ENCODE results near the gene NAGLU. TPM values are rescaled to one million over a fixed set of nuclear protein-coding genes. Genes with fewer than 3 reads are reported as not detected.

NAGLU gene
- total and polyA plus RNA-seq, 2 of the 13 experiments (the other 11 are each of a cell fraction or from before 2014, with no cell fraction given), result 28.2 to 40.1 TPM

- TF ChIP-seq TBL1XR1 (IDR thresholded peaks at IDR 0.05; ENCODE audit: borderline replicate concordance, low read length, partially characterized antibody) (no peak), ZBTB40 (IDR thresholded peaks at IDR 0.05) (no peak), ZBTB40 (CRISPR knock-in tag; IDR thresholded peaks at IDR 0.05) (peak; percentile 41; the same call in 1 of the 2 replicates), NCOA2 (CRISPR knock-in tag; IDR thresholded peaks at IDR 0.05) (no peak; the same call in 1 of the 2 replicates), PLSCR1 (CRISPR knock-in tag; IDR thresholded peaks at IDR 0.05; ENCODE audit: borderline replicate concordance) (0 out of 2 replicates have a peak, but pooled peaks have one; percentile 65), ZC3H13 (CRISPR knock-in tag; IDR thresholded peaks at IDR 0.05) (peak; percentile 70; the same call in 1 of the 2 replicates), YEATS4 (CRISPR knock-in tag; IDR thresholded peaks at IDR 0.05; ENCODE audit: borderline replicate concordance) (peak; percentile 15; the same call in 1 of the 2 replicates), THAP8 (CRISPR knock-in tag; IDR thresholded peaks at IDR 0.05; ENCODE audit: borderline replicate concordance) (peak; percentile 23; the same call in 1 of the 2 replicates), CREM (IDR thresholded peaks at IDR 0.05) (no peak), CREM (CRISPR knock-in tag; IDR thresholded peaks at IDR 0.05) (no peak), RXRA (CRISPR knock-in tag; IDR thresholded peaks at IDR 0.05) (no peak; the same call in 1 of the 2 replicates), ZFP1 (CRISPR knock-in tag; IDR thresholded peaks at IDR 0.05) (0 out of 2 replicates have a peak, but pooled peaks have one; percentile 11), YY1 (IDR thresholded peaks at IDR 0.05; ENCODE audit: insufficient read depth, insufficient replicate concordance, low read depth, low read length) (peak; percentile 42), KAT7 (CRISPR knock-in tag; IDR thresholded peaks at IDR 0.05; ENCODE audit: borderline replicate concordance) (peak; percentile 19; the same call in 1 of the 2 replicates), NFE2L1 (CRISPR knock-in tag; IDR thresholded peaks at IDR 0.05; ENCODE audit: borderline replicate concordance) (peak; percentile 77)
- TF ChIP-seq, protein P1, sequence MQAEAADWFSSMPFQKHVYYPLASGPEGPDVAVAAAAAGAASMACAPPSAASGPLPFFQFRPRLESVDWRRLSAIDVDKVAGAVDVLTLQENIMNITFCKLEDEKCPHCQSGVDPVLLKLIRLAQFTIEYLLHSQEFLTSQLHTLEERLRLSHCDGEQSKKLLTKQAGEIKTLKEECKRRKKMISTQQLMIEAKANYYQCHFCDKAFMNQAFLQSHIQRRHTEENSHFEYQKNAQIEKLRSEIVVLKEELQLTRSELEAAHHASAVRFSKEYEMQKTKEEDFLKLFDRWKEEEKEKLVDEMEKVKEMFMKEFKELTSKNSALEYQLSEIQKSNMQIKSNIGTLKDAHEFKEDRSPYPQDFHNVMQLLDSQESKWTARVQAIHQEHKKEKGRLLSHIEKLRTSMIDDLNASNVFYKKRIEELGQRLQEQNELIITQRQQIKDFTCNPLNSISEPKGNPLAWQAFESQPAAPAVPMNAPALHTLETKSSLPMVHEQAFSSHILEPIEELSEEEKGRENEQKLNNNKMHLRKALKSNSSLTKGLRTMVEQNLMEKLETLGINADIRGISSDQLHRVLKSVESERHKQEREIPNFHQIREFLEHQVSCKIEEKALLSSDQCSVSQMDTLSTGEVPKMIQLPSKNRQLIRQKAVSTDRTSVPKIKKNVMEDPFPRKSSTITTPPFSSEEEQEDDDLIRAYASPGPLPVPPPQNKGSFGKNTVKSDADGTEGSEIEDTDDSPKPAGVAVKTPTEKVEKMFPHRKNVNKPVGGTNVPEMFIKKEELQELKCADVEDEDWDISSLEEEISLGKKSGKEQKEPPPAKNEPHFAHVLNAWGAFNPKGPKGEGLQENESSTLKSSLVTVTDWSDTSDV (CRISPR knock-in tag; IDR thresholded peaks at IDR 0.05), result no peak
Measured at GRCh38 chr17:42562388-42563142, 26.5 kb downstream of the NAGLU start (continued).

Data from HepG2 (cell line).